ENCODE results near the gene STXBP5L.

STXBP5L gene

GRCh38 chr3:121414924-121415323 lies 506.9 kb downstream of the STXBP5L start:
- H3K9ac ChIP-seq (ENCODE audit: low read depth, low read length, poor library complexity, severe bottlenecking): no peak overlapping the region
- no peak for TF ChIP-seq EZH2phosphoT487 (IDR thresholded peaks at IDR 0.05; ENCODE audit: borderline replicate concordance)
- TF ChIP-seq CTCF (conservative IDR thresholded peaks at IDR 0.05; ENCODE audit: low read length): no peak
- H3K36me3 ChIP-seq (ENCODE audit: insufficient read depth, low read length): no peaks in the 10 kb centered on the region
- no peaks in the 10 kb centered on the region for H3K9me2 ChIP-seq (replicated peaks; ENCODE audit: low read depth, low read length)
- no peaks in the 10 kb centered on the region for H3F3A ChIP-seq (ENCODE audit: low read depth)
- no peaks in the 10 kb centered on the region for H3K9me3 ChIP-seq (ENCODE audit: insufficient read depth, low read depth, low read length)
- H3K27me3 ChIP-seq (ENCODE audit: insufficient read depth, low read length, poor library complexity, severe bottlenecking): no peaks in the 10 kb centered on the region
- H3K4me3 ChIP-seq (ENCODE audit: low read length, poor library complexity, severe bottlenecking): no peak overlapping the region
- no peak overlapping the region for H3K4me2 ChIP-seq (ENCODE audit: low read depth, low read length, poor library complexity, severe bottlenecking)
- H3K79me2 ChIP-seq (ENCODE audit: insufficient read depth, low read length): no peaks in the 10 kb centered on the region
- H3K4me1 ChIP-seq (ENCODE audit: insufficient read depth, low read length, poor library complexity, severe bottlenecking): no peaks in the 10 kb centered on the region
- no peaks in the 10 kb centered on the region for H4K20me1 ChIP-seq (ENCODE audit: insufficient read depth, low read length, poor library complexity, severe bottlenecking)
- H2AFZ ChIP-seq (ENCODE audit: low read length): no peak overlapping the region

GRCh38 chr3:121418182-121418581 lies 510.2 kb downstream of the STXBP5L start:
- no peak for TF ChIP-seq CTCF (conservative IDR thresholded peaks at IDR 0.05; ENCODE audit: low read length)
- no peak for TF ChIP-seq EZH2phosphoT487 (IDR thresholded peaks at IDR 0.05; ENCODE audit: borderline replicate concordance)

GRCh38 chr3:121424549-121424948 lies 516.5 kb downstream of the STXBP5L start:
- Histone ChIP-seq H2AFZ (ENCODE audit: low read length) (no peak overlapping the region), H3F3A (ENCODE audit: low read depth) (no peaks in the 10 kb centered on the region), H3K4me1 (ENCODE audit: insufficient read depth, low read length, poor library complexity, severe bottlenecking) (no peaks in the 10 kb centered on the region), H3K4me2 (ENCODE audit: low read depth, low read length, poor library complexity, severe bottlenecking) (no peak overlapping the region), H3K79me2 (ENCODE audit: insufficient read depth, low read length) (no peaks in the 10 kb centered on the region), H3K9me3 (ENCODE audit: insufficient read depth, low read depth, low read length) (no peaks in the 10 kb centered on the region), H4K20me1 (ENCODE audit: insufficient read depth, low read length, poor library complexity, severe bottlenecking) (no peaks in the 10 kb centered on the region), H3K9me2 (replicated peaks; ENCODE audit: low read depth, low read length) (no peaks in the 10 kb centered on the region), H3K9ac (ENCODE audit: low read depth, low read length, poor library complexity, severe bottlenecking) (no peak overlapping the region), H3K4me3 (ENCODE audit: low read length, poor library complexity, severe bottlenecking) (no peak overlapping the region), H3K36me3 (ENCODE audit: insufficient read depth, low read length) (peaks cover 8% of the 10 kb centered on the region; the same call in 1 of the 2 replicates), H3K27me3 (ENCODE audit: insufficient read depth, low read length, poor library complexity, severe bottlenecking) (no peaks in the 10 kb centered on the region)
- TF ChIP-seq CTCF (conservative IDR thresholded peaks at IDR 0.05; ENCODE audit: low read length): no peak
- TF ChIP-seq EZH2phosphoT487 (IDR thresholded peaks at IDR 0.05; ENCODE audit: borderline replicate concordance): no peak

More at GRCh38 chr3:121418182-121418581, 510.2 kb downstream of the STXBP5L start:
- H3K4me2 ChIP-seq (ENCODE audit: low read depth, low read length, poor library complexity, severe bottlenecking): no peak overlapping the region
- no peak overlapping the region for H2AFZ ChIP-seq (ENCODE audit: low read length)
- H3K9me3 ChIP-seq (ENCODE audit: insufficient read depth, low read depth, low read length): no peaks in the 10 kb centered on the region
- no peaks in the 10 kb centered on the region for H4K20me1 ChIP-seq (ENCODE audit: insufficient read depth, low read length, poor library complexity, severe bottlenecking)
- H3F3A ChIP-seq (ENCODE audit: low read depth): no peaks in the 10 kb centered on the region
- H3K27me3 ChIP-seq (ENCODE audit: insufficient read depth, low read length, poor library complexity, severe bottlenecking): no peaks in the 10 kb centered on the region
- H3K4me1 ChIP-seq (ENCODE audit: insufficient read depth, low read length, poor library complexity, severe bottlenecking): no peaks in the 10 kb centered on the region
- H3K9ac ChIP-seq (ENCODE audit: low read depth, low read length, poor library complexity, severe bottlenecking): no peak overlapping the region
- H3K79me2 ChIP-seq (ENCODE audit: insufficient read depth, low read length): no peaks in the 10 kb centered on the region
- H3K36me3 ChIP-seq (ENCODE audit: insufficient read depth, low read length): no peaks in the 10 kb centered on the region
- no peak overlapping the region for H3K4me3 ChIP-seq (ENCODE audit: low read length, poor library complexity, severe bottlenecking)
- no peaks in the 10 kb centered on the region for H3K9me2 ChIP-seq (replicated peaks; ENCODE audit: low read depth, low read length)
